GM10266 (cell line): ENCODE data around the gene SLC25A47.

Source experiments
- DNase-seq: peaks from one replicate; pipeline ENCODE4 v3.0.0; 2012; ENCODE audit errors: extremely low spot score
- CTCF ChIP-seq: IDR thresholded peaks from 2 replicates; pipeline ENCODE4 v1.5.1; 2012; ENCODE audit warnings: mild to moderate bottlenecking, low read depth; ENCODE audit not compliant: control insufficient read depth, insufficient read depth; ENCODE audit errors: missing control alignments

Gene SLC25A47

GRCh38 chr14:100323121-100323941 lies at the start of gene SLC25A47:
SLC25A47 (plus strand) TSS chr14:100323339; CDS start chr14:100323415, 76 bp downstream.
- TF ChIP-seq CTCF: no peak
- DNase-seq: no peak

GRCh38 chr14:100274250-100274649 lies 48.9 kb upstream of the SLC25A47 start:
- no peak for DNase-seq
- TF ChIP-seq CTCF: no peak

GRCh38 chr14:100275214-100275613 lies 47.9 kb upstream of the SLC25A47 start:
- no peak for TF ChIP-seq CTCF
- no peak for DNase-seq

GRCh38 chr14:100278702-100279101 lies 44.4 kb upstream of the SLC25A47 start:
- TF ChIP-seq CTCF: no peak
- peak; percentile 50 for DNase-seq

GRCh38 chr14:100279133-100279532 lies 44.0 kb upstream of the SLC25A47 start:
- TF ChIP-seq CTCF: no peak
- no peak for DNase-seq

- DNase-seq: no peak
- TF ChIP-seq CTCF: no peak
Observed at GRCh38 chr14:100279563-100279962, 43.6 kb upstream of the SLC25A47 start.
